ENCODE results near the gene ATG5.

Gene ATG5

GRCh38 chr6:106177786-106178185 lies 147.8 kb downstream of the ATG5 start:
- DNase-seq: no peak

- no peak for DNase-seq
Observed at GRCh38 chr6:106173124-106173879, 152.3 kb downstream of the ATG5 start.

- no peak for DNase-seq
Observed at GRCh38 chr6:106170030-106170791, 155.3 kb downstream of the ATG5 start.

- DNase-seq: no peak
Observed at GRCh38 chr6:106169517-106169916, 156.0 kb downstream of the ATG5 start.

- DNase-seq: no peak
Observed at GRCh38 chr6:106168097-106168888, 157.3 kb downstream of the ATG5 start.

- no peak for DNase-seq
Observed at GRCh38 chr6:106167096-106167814, 158.3 kb downstream of the ATG5 start.

- no peak for DNase-seq
Observed at GRCh38 chr6:106165885-106166485, 159.6 kb downstream of the ATG5 start.

- peak in 1 of 2 donors; percentile 42 for DNase-seq
Observed at GRCh38 chr6:106163966-106164877, 161.3 kb downstream of the ATG5 start.

GRCh38 chr6:106163446-106163965 lies 162.1 kb downstream of the ATG5 start:
- peak in 1 of 2 donors; percentile 42 for DNase-seq

GRCh38 chr6:106162921-106163320 lies 162.6 kb downstream of the ATG5 start:
- DNase-seq: no peak

GRCh38 chr6:106161893-106162292 lies 163.7 kb downstream of the ATG5 start:
- no peak for DNase-seq

GRCh38 chr6:106161311-106161874 lies 164.2 kb downstream of the ATG5 start:
- no peak for DNase-seq

GRCh38 chr6:106160189-106160588 lies 165.4 kb downstream of the ATG5 start:
- no peak for DNase-seq

GRCh38 chr6:106159531-106159940 lies 166.0 kb downstream of the ATG5 start:
- DNase-seq: no peak

GRCh38 chr6:106158816-106159215 lies 166.7 kb downstream of the ATG5 start:
- DNase-seq: no peak

- DNase-seq: no peak
Observed at GRCh38 chr6:106156863-106157262, 168.7 kb downstream of the ATG5 start.

- no peak for DNase-seq
Observed at GRCh38 chr6:106156413-106156812, 169.1 kb downstream of the ATG5 start.

GRCh38 chr6:106155219-106155830 lies 170.2 kb downstream of the ATG5 start:
- no peak for DNase-seq

GRCh38 chr6:106154326-106154725 lies 171.2 kb downstream of the ATG5 start:
- no peak for DNase-seq

GRCh38 chr6:106152952-106153351 lies 172.6 kb downstream of the ATG5 start:
- no peak for DNase-seq

Measured in hippocampal formation (tissue), 2 donors.